Measurements from ENCODE around the gene TSPAN7.

The TSPAN7 gene

GRCh38 chrX:38664285-38664684 lies 102.9 kb downstream of the TSPAN7 start:
- H3K27ac ChIP-seq (replicated peaks) = no peak overlapping the region
- no peak for DNase-seq (ENCODE audit: low read depth in 1 of 2, low spot score in 1 of 2)
- TF ChIP-seq GABPA (IDR thresholded peaks at IDR 0.05; ENCODE audit: low read depth) (no peak), CTCF (IDR thresholded peaks at IDR 0.05; ENCODE audit: insufficient read depth, low read length) (no peak), REST (IDR thresholded peaks at IDR 0.05; ENCODE audit: insufficient replicate concordance, low read depth) (no peak), SPI1 (IDR thresholded peaks at IDR 0.05; ENCODE audit: borderline replicate concordance, low read depth) (no peak), POLR2AphosphoS5 (IDR thresholded peaks at IDR 0.05; ENCODE audit: low read depth) (no peak)

GRCh38 chrX:38666909-38667308 lies 105.6 kb downstream of the TSPAN7 start:
- no peak for DNase-seq (ENCODE audit: low read depth in 1 of 2, low spot score in 1 of 2)
- H3K4me3 ChIP-seq (replicated peaks; ENCODE audit: insufficient read depth, low read length) = no peak overlapping the region
- H3K27ac ChIP-seq (replicated peaks) = no peak overlapping the region
- no peaks in the 10 kb centered on the region for H3K27me3 ChIP-seq (ENCODE audit: insufficient read depth, poor library complexity, severe bottlenecking)
- no peak for TF ChIP-seq SPI1 (IDR thresholded peaks at IDR 0.05; ENCODE audit: borderline replicate concordance, low read depth)
- TF ChIP-seq REST (IDR thresholded peaks at IDR 0.05; ENCODE audit: insufficient replicate concordance, low read depth) = no peak
- no peak for TF ChIP-seq POLR2AphosphoS5 (IDR thresholded peaks at IDR 0.05; ENCODE audit: low read depth)
- TF ChIP-seq CTCF (IDR thresholded peaks at IDR 0.05; ENCODE audit: insufficient read depth, low read length) = no peak
- TF ChIP-seq GABPA (IDR thresholded peaks at IDR 0.05; ENCODE audit: low read depth) = no peak

More at GRCh38 chrX:38664285-38664684, 102.9 kb downstream of the TSPAN7 start:
- Histone ChIP-seq H3K27me3 (ENCODE audit: insufficient read depth, poor library complexity, severe bottlenecking) (no peaks in the 10 kb centered on the region), H3K4me3 (replicated peaks; ENCODE audit: insufficient read depth, low read length) (no peak overlapping the region)

- Histone ChIP-seq H3K27ac (replicated peaks) (no peak overlapping the region), H3K27me3 (ENCODE audit: insufficient read depth, poor library complexity, severe bottlenecking) (no peaks in the 10 kb centered on the region), H3K4me3 (replicated peaks; ENCODE audit: insufficient read depth, low read length) (no peak overlapping the region)
- no peak for DNase-seq (ENCODE audit: low read depth in 1 of 2, low spot score in 1 of 2)
- TF ChIP-seq CTCF (IDR thresholded peaks at IDR 0.05; ENCODE audit: insufficient read depth, low read length) (no peak), SPI1 (IDR thresholded peaks at IDR 0.05; ENCODE audit: borderline replicate concordance, low read depth) (no peak), POLR2AphosphoS5 (IDR thresholded peaks at IDR 0.05; ENCODE audit: low read depth) (no peak), REST (IDR thresholded peaks at IDR 0.05; ENCODE audit: insufficient replicate concordance, low read depth) (no peak), GABPA (IDR thresholded peaks at IDR 0.05; ENCODE audit: low read depth) (no peak)
Measured at GRCh38 chrX:38668771-38669170, 107.4 kb downstream of the TSPAN7 start.
